SU-DHL-6 (cell line): Measurements from ENCODE around the gene TAS2R60.

Experiments
- CTCF ChIP-seq: fragments of 200-600 bp; sonication (generic); IDR thresholded peaks from one replicate; pipeline ENCODE4 v1.5.1; 2017; ENCODE audit warnings: antibody characterized with exemption, mild to moderate bottlenecking, low read length, moderate library complexity; ENCODE audit not compliant: insufficient read depth, poor library complexity, severe bottlenecking
- EZH2phosphoT487 ChIP-seq: fragments of 200-600 bp; sonication (generic), shearing (Covaris generic); conservative IDR thresholded peaks from 2 replicates; pipeline ENCODE4 v1.6.1; 2018; ENCODE audit warnings: mild to moderate bottlenecking, antibody characterized with exemption, low read length, moderate library complexity, mixed read lengths

GRCh38 chr7:143447466-143447865 is 4.2 kb downstream of the TAS2R60 start:
- TF ChIP-seq CTCF: no peak
- TF ChIP-seq EZH2phosphoT487: no peak
